ENCODE data around the gene CLDND2. TPM values are rescaled to one million over a fixed set of nuclear protein-coding genes. Genes with fewer than 3 reads are reported as not detected.

The CLDND2 gene
- total RNA-seq, 1 experiment from 2014 or later, result not detected

DNA sequence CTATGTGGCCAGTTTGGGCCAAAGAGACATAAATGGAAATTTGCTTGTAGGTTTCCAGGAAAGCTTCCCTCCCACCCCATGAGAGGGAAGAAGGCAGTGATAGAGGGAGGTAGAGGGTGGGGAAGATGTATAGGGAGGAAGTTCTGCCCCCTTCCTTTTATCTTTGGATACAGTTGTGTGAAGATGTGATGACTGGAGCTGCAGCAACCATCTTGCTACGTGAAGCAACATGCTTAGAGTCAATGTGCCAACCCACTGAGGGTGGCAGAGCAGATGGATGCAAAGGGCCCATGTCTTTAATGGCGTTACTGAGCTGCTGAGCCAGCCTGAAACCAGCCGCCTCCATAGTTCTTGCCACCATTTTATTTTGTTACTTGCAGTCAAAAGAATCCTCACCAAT, 37.6 kb downstream of the CLDND2 start:
- DNase-seq (ENCODE audit: low read depth), result no peak

DNA sequence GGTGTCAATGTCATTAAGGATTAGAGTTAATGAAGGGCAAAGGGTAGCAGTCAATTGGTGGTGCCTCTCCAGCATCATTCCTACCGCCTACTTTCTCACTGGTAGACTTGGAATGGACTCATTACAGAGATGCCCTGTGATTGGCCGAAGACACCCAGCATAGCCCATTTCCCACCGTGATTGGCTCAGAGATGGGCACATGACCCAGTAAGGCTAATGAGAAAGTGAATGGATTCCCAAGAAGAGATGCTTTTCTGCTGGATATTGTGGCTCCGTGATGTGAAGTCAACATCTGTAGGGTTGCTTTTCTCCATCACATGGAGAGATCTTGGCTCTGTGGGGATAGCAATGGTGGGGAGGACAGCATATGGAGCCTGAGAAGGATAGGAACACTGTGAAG, 38.4 kb downstream of the CLDND2 start:
- DNase-seq (ENCODE audit: low read depth), result no peak

DNA sequence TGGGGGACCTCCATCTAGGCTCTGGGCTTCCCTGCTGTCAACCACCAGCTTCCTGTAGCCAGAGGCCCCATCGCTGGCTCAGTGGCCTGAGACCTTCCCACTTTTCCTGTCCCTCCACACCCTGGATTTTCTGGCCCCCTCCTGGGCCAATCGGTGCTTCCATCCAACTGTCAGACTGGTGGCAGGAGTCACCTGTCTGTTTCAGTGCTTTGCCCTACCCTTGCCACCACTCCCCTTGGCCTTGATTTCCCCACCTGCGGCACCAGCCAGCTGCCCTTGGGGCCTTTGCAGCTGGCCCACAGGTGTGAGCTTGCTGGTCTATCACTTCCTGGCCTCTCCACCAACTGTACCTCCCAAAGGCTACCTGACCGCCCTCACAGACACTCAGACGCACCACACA, 39.4 kb downstream of the CLDND2 start:
- no peak for DNase-seq (ENCODE audit: low read depth)

DNA sequence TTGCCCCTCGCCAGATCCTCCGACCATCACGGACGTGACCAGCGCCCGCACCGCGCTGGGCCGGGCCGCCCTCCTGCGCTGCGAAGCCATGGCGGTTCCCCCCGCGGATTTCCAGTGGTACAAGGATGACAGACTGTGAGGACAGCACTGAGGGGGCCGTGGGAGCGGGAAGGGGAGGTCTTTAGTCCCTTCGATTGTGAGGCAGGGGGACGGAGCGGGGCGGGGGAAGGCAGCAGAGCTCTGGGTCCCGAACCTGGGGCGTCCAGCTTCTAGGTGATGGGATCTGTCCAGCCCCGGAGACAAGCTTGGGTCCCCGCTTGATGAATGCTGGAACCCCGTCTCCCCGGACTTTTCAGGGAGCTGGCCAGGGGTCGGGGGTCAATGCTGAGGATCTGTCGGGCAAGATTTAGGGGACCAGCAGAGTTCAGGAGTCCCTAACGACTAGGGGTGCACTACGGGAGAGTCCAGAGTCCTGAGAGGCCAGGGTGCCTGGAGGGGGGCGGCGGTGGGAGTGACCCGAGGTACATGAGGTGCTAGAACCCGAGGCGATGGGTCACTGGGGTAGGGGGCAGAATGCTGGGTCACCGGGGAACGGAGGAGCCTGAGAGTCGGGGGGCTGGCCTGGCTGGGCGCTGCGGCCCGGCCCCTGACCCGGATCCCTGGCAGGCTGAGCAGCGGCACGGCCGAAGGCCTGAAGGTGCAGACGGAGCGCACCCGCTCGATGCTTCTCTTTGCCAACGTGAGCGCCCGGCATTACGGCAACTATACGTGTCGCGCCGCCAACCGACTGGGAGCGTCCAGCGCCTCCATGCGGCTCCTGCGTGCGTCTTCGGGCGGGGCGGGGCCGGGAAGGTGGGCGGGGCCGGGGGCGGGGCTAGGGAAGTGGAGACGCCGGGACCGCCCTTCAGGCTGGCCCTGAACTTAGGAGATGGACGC, 41.5 kb downstream of the CLDND2 start:
- DNase-seq (ENCODE audit: low read depth), result peak; percentile 61

DNA sequence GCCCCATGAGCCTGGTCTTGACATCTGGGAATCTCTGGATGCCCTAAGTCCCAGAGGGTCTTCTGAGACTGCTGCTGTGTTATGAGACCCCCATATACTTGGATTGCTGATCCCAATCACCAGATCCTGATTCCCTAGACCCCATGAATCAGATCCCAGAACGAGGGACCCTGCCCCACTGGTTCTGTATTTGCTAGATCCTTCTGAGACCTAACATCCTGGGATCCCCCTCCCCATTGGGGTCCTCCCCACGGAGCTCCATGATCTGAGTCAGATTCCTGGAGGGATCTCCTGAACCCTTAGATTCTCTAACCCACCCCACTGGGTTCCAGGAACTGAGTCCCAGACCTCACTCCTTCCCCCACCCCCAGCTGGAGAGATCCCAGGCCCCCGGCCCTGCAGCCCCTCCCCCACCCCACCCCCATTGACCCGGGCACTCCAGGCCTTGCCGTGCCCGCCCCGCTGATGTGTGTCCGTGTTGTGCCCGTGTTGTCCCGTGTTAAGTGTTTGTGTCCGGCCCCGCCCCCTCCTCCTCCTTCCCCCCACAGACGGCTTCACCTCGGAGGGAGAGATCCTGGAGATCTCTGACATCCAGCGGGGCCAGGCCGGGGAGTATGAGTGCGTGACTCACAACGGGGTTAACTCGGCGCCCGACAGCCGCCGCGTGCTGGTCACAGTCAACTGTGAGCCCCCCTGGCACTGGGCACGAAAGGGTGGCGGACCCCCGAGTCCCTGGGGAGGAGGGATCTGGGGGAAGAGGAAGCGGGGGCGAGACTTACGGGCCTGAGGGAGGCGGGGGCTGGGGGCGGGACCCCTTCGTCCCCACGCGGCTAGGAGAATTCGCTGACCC, 42.4 kb downstream of the CLDND2 start:
- no peak for DNase-seq (ENCODE audit: low read depth)

DNA sequence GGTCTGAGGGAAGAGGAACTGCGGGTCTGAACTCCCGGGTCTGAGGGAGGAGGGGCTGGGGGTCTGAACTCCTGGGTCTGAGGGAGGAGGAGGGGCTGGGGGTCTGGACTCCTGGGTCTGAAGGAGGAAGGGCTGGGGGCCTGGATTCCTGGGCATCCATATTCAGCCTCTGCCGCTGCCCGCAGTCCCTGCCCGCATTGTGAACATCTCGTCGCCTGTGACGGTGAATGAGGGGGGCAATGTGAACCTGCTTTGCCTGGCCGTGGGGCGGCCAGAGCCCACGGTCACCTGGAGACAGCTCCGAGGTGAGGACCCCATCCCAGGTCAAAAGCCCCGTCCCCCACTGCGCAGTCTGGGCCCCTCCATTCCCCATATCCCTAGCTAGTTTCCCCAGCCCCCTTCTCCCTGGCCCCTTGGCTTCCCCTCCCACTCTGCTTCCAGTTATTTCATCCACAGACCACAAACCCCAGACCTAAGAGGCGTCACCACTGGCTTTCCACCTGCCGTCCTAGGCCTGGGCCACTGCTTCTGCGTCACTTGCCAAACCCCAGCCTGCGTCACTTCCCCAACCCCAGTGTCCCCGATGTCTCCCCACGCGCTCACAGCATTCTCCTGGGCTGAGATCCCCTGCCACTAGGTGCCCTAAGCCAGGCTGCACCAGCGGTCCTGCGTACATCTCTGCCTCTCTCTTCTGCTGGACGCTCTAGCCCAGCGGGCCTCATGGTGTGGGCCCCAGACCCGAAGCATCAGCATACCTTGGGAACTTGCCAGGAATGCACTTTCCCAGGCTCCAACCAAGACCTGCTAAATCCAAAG, 43.4 kb downstream of the CLDND2 start:
- no peak for DNase-seq (ENCODE audit: low read depth)

DNA sequence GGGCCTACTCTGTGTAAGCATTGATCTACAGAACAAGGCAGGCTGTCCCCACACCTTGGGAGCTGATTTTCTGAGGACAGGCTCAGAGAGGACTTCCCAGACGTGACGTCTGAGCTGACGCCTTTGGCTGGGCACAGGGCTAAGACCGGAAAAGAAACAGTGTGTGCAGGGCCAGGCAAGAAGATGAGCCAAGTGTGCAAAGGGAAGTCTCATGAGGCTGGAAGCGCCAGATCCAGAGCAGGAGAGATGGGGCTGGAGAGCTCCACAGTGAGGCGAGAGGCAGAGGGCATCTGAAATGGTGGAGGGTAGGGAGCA, 44.7 kb downstream of the CLDND2 start:
- no peak for DNase-seq (ENCODE audit: low read depth)

DNA sequence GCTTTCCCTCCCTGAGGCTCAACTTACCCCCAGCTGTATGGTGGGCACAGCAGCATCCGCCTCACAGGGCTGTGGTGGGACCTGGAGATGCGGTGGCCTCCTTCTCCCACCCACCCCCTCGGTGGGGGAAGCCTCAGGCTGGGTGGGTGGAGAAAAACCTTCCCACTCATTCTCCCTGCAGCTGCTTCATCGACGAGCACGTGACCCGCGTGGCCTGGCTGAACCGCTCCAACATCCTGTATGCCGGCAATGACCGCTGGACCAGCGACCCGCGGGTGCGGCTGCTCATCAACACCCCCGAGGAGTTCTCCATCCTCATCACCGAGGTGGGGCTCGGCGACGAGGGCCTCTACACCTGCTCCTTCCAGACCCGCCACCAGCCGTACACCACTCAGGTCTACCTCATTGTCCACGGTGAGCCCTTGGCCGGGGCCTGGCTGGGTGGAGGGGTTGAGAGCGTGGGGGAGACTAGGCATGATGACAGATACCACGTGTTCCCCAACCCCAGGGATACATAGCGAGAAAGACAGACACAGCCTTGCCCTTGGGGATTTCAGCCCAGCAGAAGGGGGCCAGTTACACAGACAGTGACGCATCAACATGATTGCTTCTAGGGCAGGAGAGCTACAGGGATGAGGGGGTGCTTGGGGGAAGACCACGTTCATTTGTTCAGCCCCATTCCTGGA, 45.2 kb downstream of the CLDND2 start:
- no peak for DNase-seq (ENCODE audit: low read depth)

DNA sequence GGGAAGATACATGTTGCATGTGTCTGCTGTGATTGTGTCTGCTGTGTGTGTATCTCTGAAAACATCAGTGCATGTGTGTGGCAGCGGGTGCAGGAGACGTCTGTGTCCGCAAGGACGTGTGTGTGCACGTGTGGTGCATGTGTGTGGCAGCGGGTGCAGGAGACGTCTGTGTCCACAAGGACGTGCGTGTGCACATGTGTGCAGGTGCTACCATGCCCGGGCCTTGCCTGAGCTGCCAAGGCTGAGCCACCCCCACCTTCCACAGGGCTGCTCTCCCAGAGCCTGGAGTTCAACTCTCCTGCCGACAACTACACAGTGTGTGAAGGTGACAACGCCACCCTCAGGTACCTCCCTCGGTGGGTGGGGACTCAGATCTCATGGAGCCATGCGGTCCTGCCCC, 47.0 kb downstream of the CLDND2 start:
- DNase-seq (ENCODE audit: low read depth), result no peak

DNA sequence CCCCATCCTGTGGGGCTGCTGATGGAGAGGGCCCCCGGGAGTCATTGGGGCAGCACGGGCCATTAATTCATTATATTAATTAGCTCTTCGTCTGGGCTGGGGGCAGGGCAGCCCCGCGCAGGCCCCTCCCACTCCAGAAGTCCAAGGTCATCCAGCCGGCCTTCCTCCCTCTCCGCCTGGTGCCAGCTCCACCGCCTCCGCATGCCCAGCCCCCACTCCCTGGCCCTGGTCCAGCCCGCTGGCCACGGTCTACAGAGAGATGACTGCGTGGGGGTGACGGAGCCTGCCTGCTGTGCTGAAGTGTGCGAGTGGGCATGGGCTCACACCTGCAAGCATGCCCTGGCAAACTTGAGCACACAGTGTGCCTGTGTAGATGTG, 48.5 kb downstream of the CLDND2 start:
- DNase-seq (ENCODE audit: low read depth), result no peak

DNA sequence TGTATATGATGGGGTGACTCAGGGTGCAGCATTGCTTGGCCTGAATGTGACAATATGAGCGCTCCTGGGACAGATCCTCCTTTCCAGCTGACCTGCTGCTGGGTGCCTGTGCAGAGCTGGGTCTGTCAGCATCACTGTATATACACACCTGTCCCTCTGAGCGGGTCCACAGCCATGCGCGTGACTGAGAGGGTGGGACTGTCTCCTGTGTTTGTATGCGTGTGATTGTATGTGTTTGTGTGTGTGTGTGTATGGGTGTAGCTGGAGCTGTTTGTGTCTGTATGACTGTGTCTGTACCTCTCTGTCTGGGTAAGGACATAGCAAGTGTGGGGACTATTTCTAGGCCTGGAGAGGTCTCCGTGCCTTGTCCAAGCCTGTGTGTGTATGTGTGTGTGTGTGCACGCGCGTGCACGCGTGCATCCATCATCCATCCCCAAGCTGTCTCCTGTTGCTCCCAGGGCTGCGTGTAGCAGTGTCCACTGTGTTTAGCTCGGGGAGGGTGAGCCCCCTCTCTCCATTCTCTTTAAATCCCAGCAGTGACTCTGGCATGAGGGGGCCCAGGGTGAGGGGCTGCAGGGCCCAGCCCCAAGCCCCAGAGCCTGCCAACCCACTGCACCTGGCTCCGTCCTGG, 49.0 kb downstream of the CLDND2 start:
- DNase-seq (ENCODE audit: low read depth), result no peak

DNA sequence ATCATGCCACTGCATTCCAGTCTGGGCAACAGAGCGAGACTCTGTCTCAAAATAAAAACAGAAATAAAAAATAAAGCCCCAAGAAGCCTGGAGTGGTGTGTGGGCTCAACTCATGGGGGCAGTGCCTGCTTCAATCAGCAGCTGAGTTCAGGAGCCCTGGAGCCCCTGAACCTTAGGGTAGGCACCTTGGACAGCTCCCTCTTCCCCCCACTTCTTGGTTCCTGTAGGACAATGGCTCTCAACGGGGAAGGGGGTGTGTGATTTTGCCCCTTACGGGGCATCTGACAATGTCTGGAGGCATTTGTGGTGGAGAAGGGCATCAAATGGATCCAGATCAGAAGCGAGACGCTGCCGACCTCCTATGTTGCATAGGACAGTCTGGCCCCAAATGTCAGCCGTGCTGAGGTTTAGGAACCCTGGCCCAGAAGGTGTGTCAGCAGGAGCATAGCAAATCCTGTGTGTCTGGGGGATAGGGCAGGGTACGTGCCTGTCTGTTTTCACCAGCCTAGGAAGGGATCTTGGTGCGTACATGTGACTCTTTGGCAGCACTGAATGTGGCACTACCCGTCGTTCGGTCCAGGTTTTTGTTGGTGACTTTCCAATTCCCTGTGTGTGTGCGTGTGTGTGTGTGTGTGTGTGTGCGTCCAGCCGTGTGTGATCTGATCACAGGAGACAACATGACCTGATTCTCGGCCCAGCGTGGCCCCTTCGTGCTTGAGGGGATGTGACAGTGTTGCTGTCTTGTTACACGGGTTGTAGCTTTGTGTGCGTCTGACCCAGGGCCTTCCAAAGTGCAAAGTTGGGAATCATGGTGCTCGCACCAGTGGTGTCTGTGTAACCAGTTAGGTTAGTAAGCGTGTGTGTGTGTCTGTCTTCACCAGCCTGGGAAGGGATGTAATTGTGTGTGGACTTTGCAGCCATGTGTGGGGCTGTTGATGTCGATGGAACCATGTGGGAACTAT, 49.8 kb downstream of the CLDND2 start:
- no peak for DNase-seq (ENCODE audit: low read depth)

DNA sequence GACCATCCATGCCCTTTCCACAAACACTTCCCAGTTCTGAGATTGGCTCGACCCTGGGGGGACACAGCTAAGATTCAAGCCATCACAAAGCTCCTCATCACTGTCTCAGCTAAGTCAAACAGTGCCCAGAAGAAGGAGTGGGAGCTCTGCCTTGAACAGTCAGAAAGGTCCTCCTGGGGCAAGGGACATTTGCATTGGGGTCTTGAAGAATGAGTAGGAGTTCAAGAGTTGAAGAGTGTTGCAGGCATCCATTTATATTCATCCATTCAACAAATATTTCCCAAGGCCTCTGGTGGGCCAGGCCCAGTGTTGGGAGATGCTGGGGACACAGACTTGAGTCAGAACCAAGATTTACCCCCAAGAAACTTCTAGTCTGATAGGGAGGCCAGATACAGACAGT, 50.8 kb downstream of the CLDND2 start:
- DNase-seq (ENCODE audit: low read depth), result no peak

DNA sequence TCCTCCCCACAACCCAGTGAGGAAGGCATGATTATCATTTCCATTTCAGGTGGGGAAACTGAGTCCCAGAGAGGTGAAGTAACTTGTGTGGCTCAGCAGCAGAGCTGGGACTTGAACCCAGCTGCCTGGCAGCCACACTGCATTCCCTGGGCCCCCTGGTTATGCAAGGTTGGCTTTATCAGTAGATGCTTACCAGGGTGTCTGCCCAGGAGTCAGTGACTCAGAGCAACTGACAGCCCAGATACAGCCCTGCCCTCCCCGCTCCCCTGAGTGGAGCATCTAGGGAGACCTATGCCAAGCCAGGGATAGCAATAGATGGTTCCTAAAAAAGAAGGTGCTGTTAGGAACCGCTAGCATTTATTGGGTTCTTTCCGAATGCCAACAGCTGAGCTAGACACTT, 51.4 kb downstream of the CLDND2 start:
- no peak for DNase-seq (ENCODE audit: low read depth)

Other genes with a start within 250 kb of the CLDND2 start
- gene SIGLEC9, start 244.1 kb downstream of the CLDND2 start, total RNA-seq (2014; rRNA removed; shearing (Covaris generic)), result 0.10 TPM in 1 of 2 replicates, not detected in the other
- not detected in 2 replicates for gene SIGLEC7, start 226.7 kb downstream of the CLDND2 start, total RNA-seq (2014; rRNA removed; shearing (Covaris generic))
- gene CD33, start 143.9 kb downstream of the CLDND2 start, total RNA-seq (2014; rRNA removed; shearing (Covaris generic)), result 2.1 and 2.4 TPM in 2 replicates
- not detected in 2 replicates for gene SIGLECL1, start 117.9 kb downstream of the CLDND2 start, total RNA-seq (2014; rRNA removed; shearing (Covaris generic))
- gene IGLON5, start 57.4 kb downstream of the CLDND2 start, total RNA-seq (2014; rRNA removed; shearing (Covaris generic)), result not detected in 2 replicates
- 1.3 and 1.7 TPM in 2 replicates for gene VSIG10L, start 26.9 kb downstream of the CLDND2 start, total RNA-seq (2014; rRNA removed; shearing (Covaris generic))
- 158 and 206 TPM in 2 replicates for gene ETFB, start 2.6 kb downstream of the CLDND2 start, total RNA-seq (2014; rRNA removed; shearing (Covaris generic))
- gene NKG7, start 3.7 kb upstream of the CLDND2 start, total RNA-seq (2014; rRNA removed; shearing (Covaris generic)), result not detected in 2 replicates
- not detected in 2 replicates for gene LIM2, start 19.0 kb upstream of the CLDND2 start, total RNA-seq (2014; rRNA removed; shearing (Covaris generic))
- gene C19orf84, start 21.6 kb upstream of the CLDND2 start, total RNA-seq (2014; rRNA removed; shearing (Covaris generic)), result not detected in 2 replicates
- not detected in 2 replicates for gene SIGLEC10, start 48.6 kb upstream of the CLDND2 start, total RNA-seq (2014; rRNA removed; shearing (Covaris generic))
- not detected in 2 replicates for gene SIGLEC8, start 89.5 kb upstream of the CLDND2 start, total RNA-seq (2014; rRNA removed; shearing (Covaris generic))
- gene CEACAM18, start 109.5 kb upstream of the CLDND2 start, total RNA-seq (2014; rRNA removed; shearing (Covaris generic)), result not detected in 2 replicates
- gene SIGLEC12, start 132.8 kb upstream of the CLDND2 start, total RNA-seq (2014; rRNA removed; shearing (Covaris generic)), result not detected in 2 replicates
- not detected in 2 replicates for gene SIGLEC6, start 162.7 kb upstream of the CLDND2 start, total RNA-seq (2014; rRNA removed; shearing (Covaris generic))
- gene ZNF175, start 202.3 kb upstream of the CLDND2 start, total RNA-seq (2014; rRNA removed; shearing (Covaris generic)), result 11.3 and 11.8 TPM in 2 replicates

All from RPMI7951 (cell line).